Ovary (tissue), 9 donors: ENCODE measurements around the gene PEPD. TPM values are rescaled to one million over a fixed set of nuclear protein-coding genes. Genes with fewer than 3 reads are reported as not detected.

Experiments used
- DNase-seq, 5 donors: peaks; one replicate each; pipeline ENCODE4 v3.0.0-alpha.2; 2019 to 2020
- H3K27ac ChIP-seq, 2 donors: fragments of 200-600 bp; one replicate each; pipeline versions ENCODE4 v1.5.1 to v1.8.0; 2019 to 2022
- H3K27me3 ChIP-seq: fragments of 200-600 bp; one replicate; pipeline ENCODE4 v1.8.0; 2022
- H3K36me3 ChIP-seq: fragments of 200-600 bp; sonication (generic); one replicate; pipeline ENCODE4 v1.5.1; 2019
- H3K4me1 ChIP-seq: one replicate; pipeline ENCODE4 v1.8.1; 2013; ENCODE audit warnings: mild to moderate bottlenecking, moderate library complexity; ENCODE audit not compliant: insufficient read depth
- H3K4me3 ChIP-seq: fragments of 200-600 bp; sonication (generic); one replicate; pipeline ENCODE4 v1.5.1; 2017
- H3K9me3 ChIP-seq, 2 donors: fragments of 200-600 bp in 1 of 2; sonication (generic) in 1 of 2; one replicate each; pipeline versions ENCODE4 v1.5.1 to v1.8.1; 2013 to 2019; ENCODE audit warnings: mild to moderate bottlenecking in 1 of 2, moderate library complexity in 1 of 2
- EP300 ChIP-seq: sonication (generic); formaldehyde crosslinking; IDR thresholded peaks from one replicate; pipeline ENCODE4 v1.6.1; 2017; ENCODE audit warnings: antibody characterized with exemption
- POLR2A ChIP-seq: fragments of 450-650 bp; IDR thresholded peaks from one replicate; pipeline ENCODE4 v1.6.1; 2017; ENCODE audit warnings: antibody characterized with exemption, mild to moderate bottlenecking, moderate library complexity
- WGBS, 3 donors: extraction: QIAGEN DNeasy Blood & Tissue Kit in 1 of 3; methylation state at CpG; one replicate each; pipeline versions ENCODE4 v1.1.5 to v1.1.7; 2013 to 2017; 5-methylcytosine and 5-hydroxymethylcytosine counted together
- intact Hi-C, 4 donors: fragments of 100-400 bp; cut with DNase I; formaldehyde crosslinking; loops; one replicate each; pipeline versions ENCODE4 v1.11.0 to v1.15.1; 2022 to 2023
- polyA plus RNA-seq, 2 donors: library from polyadenylated mRNA; stranded (reverse); fragments of 200-250 nt in 1 of 2; fragments of 350-450 nt in 1 of 2; fragmentation: Illumina TruSeq in 1 of 2; extraction: RNeasy Lipid Tissue Mini Kit (QIAGEN cat#74804) in 1 of 2; gene quantifications; one replicate each; pipeline ENCODE4 v1.2.3, GENCODE V29; 2013 to 2014
- total RNA-seq, 7 donors: library from RNA; depleted of rRNA in 2 of 7; stranded (reverse); fragments of >200 nt in 2 of 7; fragmentation: NEBNext Ultra II Directional in 3 of 7; extraction: Animal tissue kit (Norgen Biotek cat#: 25700) in 3 of 7; gene quantifications; one replicate each; pipeline versions ENCODE4 v1.1.0 to v1.2.4, GENCODE V29; 2016 to 2023
- TF ChIP-seq, protein P1 (sequence below), 3 donors: fragments of 450-650 bp in 2 of 3; fragments of 200-600 bp in 1 of 3; IDR thresholded peaks; one replicate each; pipeline versions ENCODE4 v1.5.1 to v1.8.0; 2016 to 2022; ENCODE audit warnings: antibody characterized with exemption in 3 of 3, mild to moderate bottlenecking in 1 of 3
- donor health status: DM: no; HTN: no; CAD: no; lungs with moderate emphysema.
- donor health status: DM: no; HTN: no; CAD: no.
- donor health status: Bipolar disorder and iron deficiency.
- donor health status: DM: yes; HTN: yes; CAD: no.
- donor health status: DM: no; HTN: no; CAD: no.
- donor health status: DM: yes; HTN: yes; CAD: no.

The PEPD gene
- total and polyA plus RNA-seq, 9 donors = 38.7 to 66.9 (median 58.9) TPM

DNA sequence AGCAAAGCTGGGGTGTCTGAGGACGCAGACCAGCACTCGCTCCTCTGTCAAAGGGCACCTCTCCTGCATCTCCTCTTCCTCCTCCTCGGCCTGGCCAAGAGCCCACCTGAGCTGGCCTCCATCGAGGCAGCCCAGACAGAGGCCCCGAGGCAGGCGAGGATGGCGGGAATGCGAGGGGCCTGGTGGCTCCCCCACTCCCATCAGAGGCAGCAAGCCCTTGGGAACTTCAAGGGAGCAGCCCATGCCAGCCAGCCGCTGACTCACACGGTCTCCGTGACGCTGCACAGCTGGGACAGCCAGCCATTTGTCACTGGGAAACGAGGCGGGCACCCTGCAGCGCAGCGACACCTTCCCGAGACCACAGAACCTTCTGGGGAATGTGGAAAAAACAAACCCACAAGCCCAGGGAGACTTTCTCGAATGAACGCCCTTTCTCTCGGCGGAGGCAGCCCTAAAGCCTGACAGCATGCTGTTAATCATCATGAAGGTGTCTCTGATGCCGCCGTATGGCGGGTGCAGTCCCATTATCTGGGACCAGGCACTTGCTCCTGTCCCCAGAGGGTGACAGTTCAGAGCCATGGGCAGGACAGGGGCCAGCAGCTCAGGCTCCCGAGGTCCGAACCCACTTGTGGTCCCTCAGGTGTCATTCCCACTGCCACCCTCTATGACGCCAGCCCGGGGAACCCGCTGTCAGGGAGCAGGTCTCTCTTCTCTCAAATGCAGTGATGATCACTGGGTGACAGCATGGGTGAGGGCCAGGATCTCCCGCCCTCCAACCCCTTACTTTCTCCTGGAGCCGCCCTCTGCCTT, 53.0 kb downstream of the PEPD start:
- no peaks in the 10 kb centered on the region for H3K4me1 ChIP-seq
- DNase-seq = peak in 1 of 5 donors; percentile 24
- H3K27ac ChIP-seq = no peak overlapping the region
- TF ChIP-seq, protein P1, sequence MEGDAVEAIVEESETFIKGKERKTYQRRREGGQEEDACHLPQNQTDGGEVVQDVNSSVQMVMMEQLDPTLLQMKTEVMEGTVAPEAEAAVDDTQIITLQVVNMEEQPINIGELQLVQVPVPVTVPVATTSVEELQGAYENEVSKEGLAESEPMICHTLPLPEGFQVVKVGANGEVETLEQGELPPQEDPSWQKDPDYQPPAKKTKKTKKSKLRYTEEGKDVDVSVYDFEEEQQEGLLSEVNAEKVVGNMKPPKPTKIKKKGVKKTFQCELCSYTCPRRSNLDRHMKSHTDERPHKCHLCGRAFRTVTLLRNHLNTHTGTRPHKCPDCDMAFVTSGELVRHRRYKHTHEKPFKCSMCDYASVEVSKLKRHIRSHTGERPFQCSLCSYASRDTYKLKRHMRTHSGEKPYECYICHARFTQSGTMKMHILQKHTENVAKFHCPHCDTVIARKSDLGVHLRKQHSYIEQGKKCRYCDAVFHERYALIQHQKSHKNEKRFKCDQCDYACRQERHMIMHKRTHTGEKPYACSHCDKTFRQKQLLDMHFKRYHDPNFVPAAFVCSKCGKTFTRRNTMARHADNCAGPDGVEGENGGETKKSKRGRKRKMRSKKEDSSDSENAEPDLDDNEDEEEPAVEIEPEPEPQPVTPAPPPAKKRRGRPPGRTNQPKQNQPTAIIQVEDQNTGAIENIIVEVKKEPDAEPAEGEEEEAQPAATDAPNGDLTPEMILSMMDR (IDR thresholded peaks at IDR 0.05) = no peak
- no peak for TF ChIP-seq EP300
- TF ChIP-seq POLR2A = no peak
- H3K36me3 ChIP-seq = no peaks in the 10 kb centered on the region
- 78 to 82% (median 81%) methylated on average over 29 to 31 of the region's 31 CpGs for WGBS, 3 donors
- no peaks in the 10 kb centered on the region for H3K9me3 ChIP-seq
- H3K27me3 ChIP-seq = no peaks in the 10 kb centered on the region
- no peak overlapping the region for H3K4me3 ChIP-seq
- intact Hi-C loops = no loop called here

DNA sequence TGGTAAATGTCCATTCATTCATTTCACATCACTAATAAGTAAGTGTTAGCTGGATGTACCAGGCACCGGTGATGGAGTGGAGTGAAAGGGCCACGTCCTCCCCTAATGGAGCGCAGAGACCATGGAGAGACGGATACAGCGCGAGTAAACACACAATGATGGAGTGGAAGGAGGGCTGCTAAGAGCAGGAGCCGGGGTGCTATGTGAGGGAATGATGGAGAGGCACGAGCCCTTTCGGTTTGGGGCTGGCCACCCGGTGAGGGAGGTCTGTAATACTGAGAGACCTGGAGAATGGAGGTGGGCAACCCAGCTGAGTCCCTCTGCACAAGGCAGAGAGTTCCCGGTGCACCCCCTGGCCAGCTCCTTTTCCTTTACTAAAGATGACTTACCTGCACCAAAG, 53.7 kb downstream of the PEPD start:
- H3K4me1 ChIP-seq = no peaks in the 10 kb centered on the region
- no peaks in the 10 kb centered on the region for H3K27me3 ChIP-seq
- TF ChIP-seq POLR2A (no peak), EP300 (no peak)
- TF ChIP-seq, protein P1 (IDR thresholded peaks at IDR 0.05) = no peak

DNA sequence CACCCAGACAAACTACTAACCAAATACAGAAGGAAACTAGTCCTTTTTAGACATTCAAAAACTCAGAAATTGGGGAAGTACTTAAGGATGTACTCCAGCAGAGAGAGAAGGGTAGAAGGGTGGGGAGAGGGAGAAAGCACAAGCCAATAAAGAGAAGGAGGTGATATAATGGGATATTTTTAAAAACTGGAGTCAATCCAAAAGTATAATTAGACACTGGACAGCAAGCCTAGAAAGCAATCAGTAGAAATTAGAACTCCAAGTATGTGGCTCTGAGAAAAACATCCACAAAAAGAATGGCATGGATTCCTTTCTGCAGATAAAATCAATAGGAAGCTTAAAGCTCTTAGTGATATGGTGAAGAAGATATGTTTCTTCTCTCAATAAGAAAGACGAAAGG, 55.8 kb downstream of the PEPD start:
- WGBS, 3 donors = 64 to 83% (median 82%) methylated on average over 1 of the region's 1 CpG

More for the DNA sequence above, 53.7 kb downstream of the PEPD start:
- Histone ChIP-seq H3K9me3 (no peaks in the 10 kb centered on the region), H3K4me3 (no peak overlapping the region), H3K27ac (no peak overlapping the region), H3K36me3 (no peaks in the 10 kb centered on the region)
- WGBS, 3 donors = 90 to 92% (median 91%) methylated on average over 11 of the region's 11 CpGs
- DNase-seq = peak in 1 of 5 donors; percentile 7
- intact Hi-C loops = no loop called here

DNA sequence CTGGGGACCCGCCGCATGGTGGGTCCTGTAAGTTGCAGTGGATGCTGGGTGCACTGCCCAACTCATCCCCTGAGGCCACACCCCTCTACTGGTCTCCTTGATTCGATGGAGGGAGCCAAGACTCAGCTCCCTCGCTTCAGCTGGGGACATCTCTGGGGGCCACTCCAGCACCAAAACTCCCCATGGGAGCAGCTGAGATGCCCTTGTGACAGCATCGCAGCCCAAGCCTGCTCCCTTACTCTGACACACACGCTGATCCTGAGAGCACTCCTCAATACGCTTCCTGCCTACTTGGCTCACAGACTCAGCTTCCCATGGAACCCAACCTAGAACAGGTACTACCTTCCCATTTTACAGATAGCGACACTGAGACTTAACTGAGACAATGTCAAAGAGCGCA, 56.2 kb downstream of the PEPD start:
- H3K9me3 ChIP-seq = no peaks in the 10 kb centered on the region
- no peaks in the 10 kb centered on the region for H3K36me3 ChIP-seq
- H3K4me3 ChIP-seq = no peak overlapping the region
- H3K4me1 ChIP-seq = no peaks in the 10 kb centered on the region
- TF ChIP-seq, protein P1 (IDR thresholded peaks at IDR 0.05) = no peak
- TF ChIP-seq POLR2A (no peak), EP300 (no peak)
- WGBS, 3 donors = 91 to 94% (median 93%) methylated on average over 9 of the region's 9 CpGs
- no peaks in the 10 kb centered on the region for H3K27me3 ChIP-seq
- peak in 1 of 5 donors; percentile 13 for DNase-seq
- intact Hi-C loops = no loop called here
- H3K27ac ChIP-seq = no peak overlapping the region

More for the DNA sequence above, 55.8 kb downstream of the PEPD start:
- TF ChIP-seq, protein P1 (IDR thresholded peaks at IDR 0.05) = no peak
- no peak for TF ChIP-seq POLR2A
- no peak for TF ChIP-seq EP300
- H3K4me3 ChIP-seq = no peak overlapping the region
- DNase-seq = no peak
- H3K9me3 ChIP-seq = no peaks in the 10 kb centered on the region
- H3K27ac ChIP-seq = no peak overlapping the region
- no peaks in the 10 kb centered on the region for H3K27me3 ChIP-seq
- no peaks in the 10 kb centered on the region for H3K4me1 ChIP-seq
- intact Hi-C loops = no loop called here
- no peaks in the 10 kb centered on the region for H3K36me3 ChIP-seq
